Psoas muscle (tissue), 8 donors: ENCODE data around the gene PSORS1C2. TPM values are rescaled to one million over a fixed set of nuclear protein-coding genes. Genes with fewer than 3 reads are reported as not detected.
A peak's percentile ranks its signal among the peaks of the same experiment; 100 is the strongest.

Experiments used
- ATAC-seq, 4 donors: fragments of 200-7000 bp; cut with Tn5 transposase; one replicate each; pipeline ENCODE4 v1.9.1; 2020; ENCODE audit warnings: moderate library complexity in 3 of 4, mild to moderate bottlenecking in 2 of 4
- DNase-seq, 2 donors: peaks; one replicate each; pipeline ENCODE4 v3.0.0-alpha.2; 2020
- H3K27ac ChIP-seq: fragments of 200-600 bp; one replicate; pipeline ENCODE4 v1.8.0; 2022
- H3K27me3 ChIP-seq, 3 donors: fragments of 200-600 bp in 1 of 3; one replicate each; pipeline versions ENCODE4 v1.6.1 to v1.8.0; 2013 to 2022; ENCODE audit warnings: low read length in 2 of 3, mild to moderate bottlenecking in 2 of 3, moderate library complexity in 1 of 3; ENCODE audit not compliant: insufficient read depth in 3 of 3
- H3K36me3 ChIP-seq, 2 donors: fragments of 200-600 bp in 1 of 2; one replicate each; pipeline versions ENCODE4 v1.6.1 to v1.8.0; 2013 to 2022; ENCODE audit warnings: low read depth in 1 of 2, mild to moderate bottlenecking in 1 of 2, moderate library complexity in 1 of 2; ENCODE audit not compliant: insufficient read depth in 1 of 2
- H3K4me1 ChIP-seq: fragments of 200-600 bp; one replicate; pipeline ENCODE4 v1.8.0; 2022
- H3K4me3 ChIP-seq: fragments of 200-600 bp; one replicate; pipeline ENCODE4 v1.8.0; 2022; ENCODE audit warnings: mild to moderate bottlenecking
- H3K9me3 ChIP-seq: fragments of 200-600 bp; one replicate; pipeline ENCODE4 v1.8.0; 2022
- CTCF ChIP-seq: fragments of 200-600 bp; IDR thresholded peaks from one replicate; pipeline ENCODE4 v1.8.0; 2022; ENCODE audit warnings: antibody characterized with exemption
- WGBS, 3 donors: extraction: QIAGEN DNeasy Blood & Tissue Kit; methylation state at CpG; one replicate each; pipeline versions ENCODE4 v1.1.6 to v1.1.7; 2013; 5-methylcytosine and 5-hydroxymethylcytosine counted together
- intact Hi-C, 2 donors: fragments of 100-400 bp; cut with DNase I; formaldehyde crosslinking; loops; one replicate each; pipeline versions ENCODE4 v1.11.0 to v1.14.2; 2022
- polyA plus RNA-seq, 3 donors: library from polyadenylated mRNA; stranded (reverse); fragments of 200-250 nt; gene quantifications; one replicate each; pipeline ENCODE4 v1.2.3, GENCODE V29; 2013
- total RNA-seq, 4 donors: library from RNA; stranded (reverse); fragmentation: NEBNext Ultra II Directional in 2 of 4; extraction: Animal tissue kit (Norgen Biotek cat#: 25700) in 2 of 4; gene quantifications; one replicate each; pipeline versions ENCODE4 v1.2.1 to v1.2.4, GENCODE V29; 2021 to 2023
- donor health status: healthy with polysubstance abuse.
- donor health status: DM: no; HTN: no; CAD: no; lungs with moderate emphysema.
- donor health status: Bipolar disorder and iron deficiency.
- donor health status: healthy.
- donor health status: DM: yes; HTN: yes; CAD: no.
- donor health status: DM: no; HTN: no; CAD: no.
- donor health status: DM: no; HTN: no; CAD: no.
- donor health status: DM: yes; HTN: yes; CAD: no.

The PSORS1C2 gene
- total and polyA plus RNA-seq, 7 donors = not detected

GRCh38 chr6:31129130-31129529 is 9.7 kb downstream of the PSORS1C2 start:
- 56 to 73% (median 70%) methylated on average over 4 of the region's 4 CpGs for WGBS, 3 donors
- DNase-seq = no peak
- TF ChIP-seq CTCF = no peak

GRCh38 chr6:31128093-31128676 is 10.7 kb downstream of the PSORS1C2 start:
- no peaks in the 10 kb centered on the region for H3K9me3 ChIP-seq
- intact Hi-C loops = no loop called here
- no peak overlapping the region for H3K4me3 ChIP-seq
- TF ChIP-seq CTCF = peak; percentile 81
- 7 to 9% (median 8%) methylated on average over 8 of the region's 8 CpGs for WGBS, 3 donors
- peaks cover 7% of the 10 kb centered on the region for H3K4me1 ChIP-seq
- H3K27me3 ChIP-seq = no peaks in the 10 kb centered on the region
- no peaks in the 10 kb centered on the region for H3K36me3 ChIP-seq
- no peak overlapping the region for H3K27ac ChIP-seq
- ATAC-seq = peak; percentile 54 to 76 (median 64)
- DNase-seq = peak; percentile 47 to 65

More at GRCh38 chr6:31129130-31129529, 9.7 kb downstream of the PSORS1C2 start:
- H3K4me1 ChIP-seq = peaks cover 7% of the 10 kb centered on the region
- H3K4me3 ChIP-seq = no peak overlapping the region
- intact Hi-C loops = no loop called here
- no peak for ATAC-seq
- no peaks in the 10 kb centered on the region for H3K36me3 ChIP-seq
- no peak overlapping the region for H3K27ac ChIP-seq
- H3K9me3 ChIP-seq = no peaks in the 10 kb centered on the region
- no peaks in the 10 kb centered on the region for H3K27me3 ChIP-seq

- DNase-seq (no peak), ATAC-seq (no peak)
- Histone ChIP-seq H3K27me3 (no peaks in the 10 kb centered on the region), H3K9me3 (no peaks in the 10 kb centered on the region), H3K4me3 (no peak overlapping the region), H3K4me1 (peaks cover 18% of the 10 kb centered on the region), H3K36me3 (no peaks in the 10 kb centered on the region), H3K27ac (no peak overlapping the region)
- WGBS, 3 donors = 55 to 65% (median 57%) methylated on average over 16 of the region's 16 CpGs
- no peak for TF ChIP-seq CTCF
- intact Hi-C loops = no loop called here
Measured at GRCh38 chr6:31126396-31127175, 12.3 kb downstream of the PSORS1C2 start.

GRCh38 chr6:31125586-31126363 is 13.1 kb downstream of the PSORS1C2 start:
- no peak for TF ChIP-seq CTCF
- Histone ChIP-seq H3K27ac (no peak overlapping the region), H3K4me3 (no peak overlapping the region), H3K4me1 (peaks cover 18% of the 10 kb centered on the region), H3K27me3 (no peaks in the 10 kb centered on the region), H3K9me3 (no peaks in the 10 kb centered on the region), H3K36me3 (no peaks in the 10 kb centered on the region)
- intact Hi-C loops = no loop called here
- DNase-seq = no peak
- WGBS, 3 donors = 50 to 58% (median 55%) methylated on average over 12 of the region's 12 CpGs
- peak in 1 of 4 donors; percentile 30 for ATAC-seq
